ENCODE data around the gene UFM1. TPM values are rescaled to one million over a fixed set of nuclear protein-coding genes. Genes with fewer than 3 reads are reported as not detected.

Gene UFM1
- total and polyA plus RNA-seq, 2 of the 13 experiments (the other 11 are each of a cell fraction or from before 2014, with no cell fraction given) = 42.6 to 47.0 TPM

GRCh38 chr13:38394777-38395496 lies 45.3 kb downstream of the UFM1 start:
- DNase-seq (ENCODE audit: low spot score) (no peak), ATAC-seq (no peak), FAIRE-seq (no peak)
- Histone ChIP-seq H3K36me3 (replicated peaks in 1 of 2; ENCODE audit: control insufficient read depth in 1 of 2, insufficient read depth in 2 of 2, low read length in 2 of 2) (no peaks in the 10 kb centered on the region), H3K9me3 (ENCODE audit: low read length) (0 out of 2 replicates have a peak, but pooled peaks cover 6% of the 10 kb centered on the region), H3K27me3 (ENCODE audit: control insufficient read depth in 1 of 2, insufficient read depth in 2 of 2, low read length in 2 of 2) (no peaks in the 10 kb centered on the region), H4K20me1 (ENCODE audit: insufficient read depth, low read length) (no peaks in the 10 kb centered on the region), H3K9ac (ENCODE audit: insufficient read depth, low read depth, low read length) (no peak overlapping the region), H3K27ac (ENCODE audit: extremely low read length, insufficient read depth, low read length) (no peak overlapping the region), H3K4me3 (replicated peaks in 1 of 3; ENCODE audit: insufficient read depth in 1 of 3, low read depth in 2 of 3, low read length in 3 of 3) (no peak overlapping the region), H2AFZ (ENCODE audit: low read length) (no peak overlapping the region), H3K4me1 (ENCODE audit: insufficient read depth, low read length) (no peaks in the 10 kb centered on the region), H3K79me2 (ENCODE audit: insufficient read depth, low read length) (no peaks in the 10 kb centered on the region), H3K4me2 (ENCODE audit: low read depth, low read length) (no peak overlapping the region)
- intact Hi-C loops (cut with micrococcal nuclease; ENCODE audit: unreplicated experiment) = no loop called here
- ChIA-PET POLR2A (no interaction called here), CTCF (ENCODE audit: low intra/inter-chr PET ratio, low total read pairs) (no interaction called here)
- 0% methylated on average over 1 of the region's 1 CpG for WGBS (ENCODE audit: low lambda C conversion rate)
- in situ Hi-C loops (cut with HindIII; ENCODE audit: extremely low pct_ligation_motif_present, low pct_unique_long_range_greater_than_20kb) = no loop called here
- TF ChIP-seq ZXDC (CRISPR knock-in tag; IDR thresholded peaks at IDR 0.05) (no peak), PITX1 (CRISPR knock-in tag; IDR thresholded peaks at IDR 0.05) (no peak), GMEB2 (CRISPR knock-in tag; IDR thresholded peaks at IDR 0.05; ENCODE audit: low read depth) (no peak)
- no TSS peak for BruUV-seq (replicated peaks)

- Histone ChIP-seq H3K4me3 (replicated peaks in 1 of 3; ENCODE audit: insufficient read depth in 1 of 3, low read depth in 2 of 3, low read length in 3 of 3) (no peak overlapping the region), H3K9ac (ENCODE audit: insufficient read depth, low read depth, low read length) (no peak overlapping the region), H3K9me3 (ENCODE audit: low read length) (0 out of 2 replicates have a peak, but pooled peaks cover 6% of the 10 kb centered on the region), H3K79me2 (ENCODE audit: insufficient read depth, low read length) (no peaks in the 10 kb centered on the region), H4K20me1 (ENCODE audit: insufficient read depth, low read length) (no peaks in the 10 kb centered on the region), H3K36me3 (replicated peaks in 1 of 2; ENCODE audit: control insufficient read depth in 1 of 2, insufficient read depth in 2 of 2, low read length in 2 of 2) (no peaks in the 10 kb centered on the region), H3K27ac (ENCODE audit: extremely low read length, insufficient read depth, low read length) (no peak overlapping the region), H3K4me2 (ENCODE audit: low read depth, low read length) (no peak overlapping the region), H3K27me3 (ENCODE audit: control insufficient read depth in 1 of 2, insufficient read depth in 2 of 2, low read length in 2 of 2) (no peaks in the 10 kb centered on the region), H3K4me1 (ENCODE audit: insufficient read depth, low read length) (no peaks in the 10 kb centered on the region), H2AFZ (ENCODE audit: low read length) (no peak overlapping the region)
- in situ Hi-C loops (cut with HindIII; ENCODE audit: extremely low pct_ligation_motif_present, low pct_unique_long_range_greater_than_20kb) = no loop called here
- intact Hi-C loops (cut with micrococcal nuclease; ENCODE audit: unreplicated experiment) = no loop called here
- no TSS peak for BruUV-seq (replicated peaks)
- ChIA-PET POLR2A (no interaction called here), CTCF (ENCODE audit: low intra/inter-chr PET ratio, low total read pairs) (no interaction called here)
- no peak for DNase-seq (ENCODE audit: low spot score)
- 12% methylated on average over 3 of the region's 3 CpGs for WGBS (ENCODE audit: low lambda C conversion rate)
- ATAC-seq = no peak
- FAIRE-seq = no peak
- TF ChIP-seq ZHX2 (IDR thresholded peaks at IDR 0.05; ENCODE audit: low read depth) = no peak
- no peak for TF ChIP-seq ZHX2 (CRISPR knock-in tag; IDR thresholded peaks at IDR 0.05; ENCODE audit: borderline replicate concordance)
- no peak for TF ChIP-seq RELA (CRISPR knock-in tag; IDR thresholded peaks at IDR 0.05)
Observed at GRCh38 chr13:38395497-38395788, 45.8 kb downstream of the UFM1 start.

All from HepG2 (cell line).